ENCODE measurements around the gene ANKRD62. TPM values are rescaled to one million over a fixed set of nuclear protein-coding genes. Genes with fewer than 3 reads are reported as not detected.

ANKRD62 gene
- total RNA-seq, 1 experiment from 2014 or later = not detected

Small RNA genes within 50 kb of the gene (small RNA-seq; reads per million reads assigned to genes)
- not detected for gene RNU6-324P

Other genes with a start within 250 kb of the ANKRD62 start
- 47.1 and 51.8 TPM in 2 replicates for gene CHMP1B, start 242.4 kb upstream of the ANKRD62 start, total RNA-seq (2014; rRNA removed; shearing (Covaris generic))
- 19.0 and 21.5 TPM in 2 replicates for gene MPPE1, start 185.5 kb upstream of the ANKRD62 start, total RNA-seq (2014; rRNA removed; shearing (Covaris generic))
- 88.6 and 89.2 TPM in 2 replicates for gene IMPA2, start 112.3 kb upstream of the ANKRD62 start, total RNA-seq (2014; rRNA removed; shearing (Covaris generic))
- not detected in 2 replicates for gene CIDEA, start 160.5 kb downstream of the ANKRD62 start, total RNA-seq (2014; rRNA removed; shearing (Covaris generic))
- gene TUBB6, start 214.4 kb downstream of the ANKRD62 start, total RNA-seq (2014; rRNA removed; shearing (Covaris generic)) = not detected in 2 replicates